Measurements from ENCODE around the gene EFNA5. TPM values are rescaled to one million over a fixed set of nuclear protein-coding genes. Genes with fewer than 3 reads are reported as not detected.
A peak's percentile ranks its signal among the peaks of the same experiment; 100 is the strongest.

The EFNA5 gene
- total and polyA plus RNA-seq, 2 of the 8 experiments (the other 6 are each of a cell fraction or from before 2014, with no cell fraction given): 9.6 to 21.8 TPM

DNA sequence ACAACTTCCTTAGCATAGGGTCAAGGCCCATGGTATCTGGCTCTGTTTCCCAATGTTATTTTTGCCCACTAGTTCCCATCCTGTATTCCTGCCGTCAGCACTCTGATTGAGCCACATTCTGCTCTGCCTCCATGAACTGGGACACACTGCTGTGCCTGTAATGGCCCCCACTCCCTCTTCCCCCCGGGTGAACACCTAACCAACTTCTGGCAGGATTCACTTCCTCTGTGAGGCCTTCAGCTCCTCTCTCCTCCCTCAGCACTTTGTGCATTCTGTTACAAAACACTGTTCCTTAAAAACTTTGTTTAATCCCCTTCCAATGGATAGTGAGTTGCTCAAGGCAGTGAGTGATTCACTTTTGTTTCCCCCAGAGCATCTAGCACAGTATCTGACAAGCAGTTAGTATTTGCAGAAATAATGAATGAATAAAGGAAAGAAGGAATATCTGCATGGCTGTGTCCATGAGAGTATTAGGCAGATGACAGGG lies 183.6 kb downstream of the EFNA5 start:
- no peak overlapping the region; the same call in 1 of the 2 replicates for H3K27ac ChIP-seq (ENCODE audit: low read depth, low read length)
- no peak overlapping the region; the same call in 1 of the 2 replicates for H2AK5ac ChIP-seq (ENCODE audit: low read depth, low read length)
- H3K4me2 ChIP-seq (ENCODE audit: insufficient read depth in 1 of 2, low read depth in 2 of 2, low read length in 2 of 2): 0 out of 4 replicates have a peak overlapping the region, but pooled peaks of 1 of the 2 experiments have one; percentile 12
- no peak overlapping the region; the same call in 1 of the 2 replicates for H4K8ac ChIP-seq (ENCODE audit: extremely low read depth, insufficient read depth, low read length)
- no peaks in the 10 kb centered on the region for H4K20me1 ChIP-seq (replicated peaks in 1 of 2; ENCODE audit: control insufficient read depth in 1 of 2, insufficient read depth in 2 of 2, low read length in 2 of 2)
- POLR2A ChIA-PET (ENCODE audit: partially characterized antibody): no interaction called here
- FAIRE-seq (no peak), DNase-seq (ENCODE audit: low read depth in 1 of 2, low spot score in 2 of 2) (no peak)
- no peak overlapping the region for H4K91ac ChIP-seq (replicated peaks; ENCODE audit: insufficient read length, low read length)
- no peak overlapping the region for H2AFZ ChIP-seq (ENCODE audit: low read length)
- no peak overlapping the region; a peak in 1 of 7 replicates for H3K9ac ChIP-seq (replicated peaks in 1 of 4; ENCODE audit: extremely low read depth in 1 of 4, low read depth in 3 of 4, low read length in 3 of 4)
- H4K5ac ChIP-seq (ENCODE audit: insufficient read length, low read depth, low read length): no peak overlapping the region
- H3K14ac ChIP-seq (ENCODE audit: insufficient read length): no peak overlapping the region
- WGBS, 2 experiments (ENCODE audit: extremely low coverage in 1 of 2, insufficient coverage in 1 of 2, insufficient read length in 1 of 2, insufficient replicate concordance in 2 of 2, low coverage in 1 of 2, low lambda C conversion rate in 2 of 2, missing lambda C conversion rate in 1 of 2): 62% methylated on average over 2 of the region's 2 CpGs; no CpG with 5 or more reads in 1 of the 2 experiments
- H3K23me2 ChIP-seq (ENCODE audit: low read depth, low read length): no peaks in the 10 kb centered on the region
- H2BK15ac ChIP-seq (ENCODE audit: low read length): no peak overlapping the region
- peaks cover 0 to 15% (median 6%) of the 10 kb centered on the region in 4 experiments; a peak in 5 of 7 replicates for H3K4me1 ChIP-seq (replicated peaks in 1 of 4; ENCODE audit: control insufficient read depth in 3 of 4, insufficient read depth in 4 of 4, low read length in 3 of 4)
- no peak overlapping the region for H3K4me3 ChIP-seq (ENCODE audit: extremely low read depth in 1 of 4, insufficient read depth in 2 of 4, low read depth in 3 of 4, low read length in 4 of 4)
- H2BK12ac ChIP-seq (ENCODE audit: low read depth, low read length): no peak overlapping the region
- H2BK120ac ChIP-seq (replicated peaks; ENCODE audit: low read depth, low read length): no peak overlapping the region
- no peak overlapping the region for H3K56ac ChIP-seq (replicated peaks; ENCODE audit: insufficient read length, low read depth, low read length)
- H2BK20ac ChIP-seq (ENCODE audit: low read length): no peak overlapping the region
- H3K79me2 ChIP-seq (ENCODE audit: control insufficient read depth in 1 of 2, insufficient read depth in 2 of 2, low read length in 2 of 2): no peaks in the 10 kb centered on the region
- H3K27me3 ChIP-seq (replicated peaks in 1 of 4; ENCODE audit: control insufficient read depth in 3 of 4, extremely low read depth in 1 of 4, insufficient read depth in 3 of 4, low read length in 3 of 4): no peaks in the 10 kb centered on the region
- H3K79me1 ChIP-seq (ENCODE audit: low read depth, low read length): no peaks in the 10 kb centered on the region
- 0 out of 2 replicates have a peak overlapping the region, but pooled peaks have one; percentile 4 for H2BK5ac ChIP-seq (ENCODE audit: low read depth, low read length)
- H3K9me3 ChIP-seq (ENCODE audit: insufficient read depth in 2 of 2, low read depth in 1 of 2, low read length in 1 of 2): no peaks in the 10 kb centered on the region
- no peak overlapping the region for H3K23ac ChIP-seq (ENCODE audit: insufficient read length)
- CTCF ChIA-PET (ENCODE audit: partially characterized antibody): interaction anchor here (0.7 kb wide), 1 partner anchor 58 kb away, joined by 3 read pairs; no protein-coding TSS in a partner anchor
- no peak overlapping the region for H3K4ac ChIP-seq (replicated peaks; ENCODE audit: insufficient read length, low read depth, low read length)
- no peaks in the 10 kb centered on the region for H3K36me3 ChIP-seq (ENCODE audit: control insufficient read depth in 2 of 4, insufficient read depth in 4 of 4, low read length in 3 of 4)
- no peak overlapping the region for H3K18ac ChIP-seq (ENCODE audit: extremely low read depth, low read length)
- TF ChIP-seq SP1 (IDR thresholded peaks at IDR 0.05; ENCODE audit: low read depth, low read length) (no peak), KDM4A (IDR thresholded peaks at IDR 0.05; ENCODE audit: low read depth, low read length, severe bottlenecking) (no peak)

Measured in H1 (cell line).